Inflammatory macrophage treated with lipopolysaccharide for 1 hour (primary cell): Measurements from ENCODE around the gene FHL3.
"Not testable (repeated sequence)": the region's sequence is repeated elsewhere in the genome, so short reads cannot be mapped to it uniquely, and the experiment has no call there.

ENCODE experiments used
- DNase-seq, 2 donors: peaks; one replicate each; pipeline ENCODE4 v3.0.0-alpha.2; 2020 to 2022

The FHL3 gene

GRCh38 chr1:38032992-38033391 is 27.7 kb upstream of the FHL3 start:
- not testable (repeated sequence) for DNase-seq

GRCh38 chr1:38031513-38031866 is 26.2 kb upstream of the FHL3 start:
- DNase-seq, result peak in 1 of 2 donors; percentile 27

GRCh38 chr1:38030596-38031512 is 25.5 kb upstream of the FHL3 start:
- DNase-seq, result no peak

DNA sequence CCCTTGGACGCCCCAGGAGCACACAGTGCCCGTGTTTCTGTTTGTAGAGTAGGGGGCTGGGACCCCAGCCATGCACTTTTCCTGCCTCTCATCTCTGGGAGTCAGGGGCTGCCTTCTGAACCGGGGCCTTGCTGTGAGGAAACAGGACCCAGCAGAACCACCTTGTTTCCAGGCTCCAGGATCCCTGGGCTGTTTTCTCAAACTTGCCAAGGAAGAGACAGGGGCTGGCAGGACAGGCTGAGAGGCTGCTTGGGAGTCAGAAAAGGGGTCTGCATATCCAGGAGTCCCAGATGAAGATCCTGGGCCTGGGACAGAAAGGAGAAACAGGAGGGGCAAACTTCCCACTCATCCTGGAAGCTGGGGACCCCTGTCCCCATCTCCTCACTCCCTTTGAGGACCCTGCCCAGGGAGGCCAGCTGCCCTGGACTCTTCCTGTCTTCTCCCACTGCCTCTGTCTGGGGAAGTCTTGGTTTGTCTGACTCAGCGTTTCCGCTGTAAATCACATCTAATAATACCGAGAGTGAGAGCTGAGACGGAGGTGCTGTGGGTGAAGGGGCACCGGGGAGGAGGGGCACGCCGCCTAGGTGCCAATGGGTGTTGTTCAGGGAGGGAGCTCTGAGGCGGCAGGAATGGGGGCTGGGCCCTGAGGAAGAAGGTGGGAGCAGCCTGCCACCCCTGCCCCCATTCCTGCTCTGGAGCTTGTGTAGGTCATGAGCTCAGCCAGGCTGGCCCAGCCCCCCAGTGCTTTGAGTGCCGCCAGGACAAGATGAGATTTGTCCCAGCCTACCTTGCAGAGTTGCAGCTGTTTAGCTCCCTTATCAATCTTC is 24.6 kb upstream of the FHL3 start:
- peak; percentile 34 to 42 for DNase-seq

- no peak for DNase-seq
Observed at GRCh38 chr1:38029081-38029681, 23.9 kb upstream of the FHL3 start.

GRCh38 chr1:38028671-38029070 is 23.4 kb upstream of the FHL3 start:
- DNase-seq, result no peak

- no peak for DNase-seq
Observed at GRCh38 chr1:38028105-38028591, 22.8 kb upstream of the FHL3 start.

GRCh38 chr1:38027201-38028104 is 22.1 kb upstream of the FHL3 start:
- DNase-seq, result no peak

GRCh38 chr1:38026592-38027200 is 21.4 kb upstream of the FHL3 start:
- DNase-seq, result peak; percentile 41 to 54

GRCh38 chr1:38025664-38026063 is 20.4 kb upstream of the FHL3 start:
- DNase-seq, result no peak

DNA sequence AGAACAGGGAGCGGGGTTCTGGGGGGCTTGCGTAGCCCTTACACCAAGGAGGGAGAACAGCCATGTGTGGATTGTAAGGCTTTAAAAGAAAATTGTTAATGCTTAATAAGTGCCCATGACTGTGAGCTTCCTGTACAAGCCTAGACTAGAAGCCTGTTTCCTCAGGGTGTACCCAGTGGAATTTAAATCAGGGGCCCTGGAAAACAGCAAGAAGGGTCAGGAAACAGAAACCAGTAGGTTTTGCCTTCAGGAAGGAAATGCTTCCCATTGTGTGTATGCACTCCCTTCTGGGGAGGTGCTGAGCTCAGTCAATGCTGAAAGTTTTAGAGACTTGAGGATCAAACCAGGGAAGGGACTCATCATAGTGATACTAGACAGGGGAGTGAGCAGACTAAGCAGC is 19.9 kb upstream of the FHL3 start:
- no peak for DNase-seq

GRCh38 chr1:38022810-38023209 is 17.5 kb upstream of the FHL3 start:
- DNase-seq, result no peak

DNA sequence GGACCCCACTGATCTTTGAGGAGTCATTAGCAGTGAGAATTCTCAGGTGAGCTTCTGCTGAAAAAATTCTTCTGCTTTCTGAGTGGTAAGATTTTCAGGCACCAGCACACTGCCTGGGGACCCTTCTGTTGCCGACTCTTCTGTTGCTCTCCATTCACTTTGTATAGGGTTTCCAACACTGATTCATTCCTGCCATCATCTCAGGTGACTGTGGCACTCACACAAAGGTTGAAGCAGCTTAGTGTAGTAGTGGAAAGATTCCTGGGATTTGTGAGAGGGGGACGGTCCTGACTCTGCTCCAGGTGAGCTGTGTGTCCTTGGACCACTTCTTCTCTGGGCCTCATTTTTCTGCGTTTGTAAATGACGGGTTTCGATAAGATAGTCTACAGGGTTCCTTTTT is 16.7 kb upstream of the FHL3 start:
- DNase-seq, result no peak

GRCh38 chr1:38020396-38020795 is 15.1 kb upstream of the FHL3 start:
- DNase-seq, result no peak

DNA sequence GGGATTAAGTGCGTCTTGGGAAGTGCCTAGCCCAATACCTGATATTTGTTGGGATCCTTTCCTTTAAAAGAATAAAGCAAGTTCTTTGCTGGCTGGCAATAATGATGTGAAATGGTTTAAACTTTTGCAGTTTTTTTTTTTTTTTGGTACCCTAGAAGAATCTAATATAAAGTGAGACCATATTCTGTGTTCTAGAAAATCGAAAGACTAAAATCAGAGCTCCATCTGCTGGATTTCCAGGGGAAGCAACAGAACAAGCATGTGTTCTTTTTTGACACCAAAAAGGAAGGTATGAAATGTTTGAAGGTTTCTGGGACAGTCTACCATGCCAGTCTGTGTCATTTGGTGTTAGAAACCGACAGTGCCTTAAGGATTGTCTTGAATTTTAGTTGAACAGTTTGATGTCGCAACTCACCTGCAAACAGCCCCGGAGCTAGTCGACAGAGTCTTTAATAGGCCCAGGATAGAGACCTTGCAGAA is 13.6 kb upstream of the FHL3 start:
- DNase-seq, result peak in 1 of 2 donors; percentile 54

- DNase-seq, result no peak
Observed at GRCh38 chr1:38015978-38016725, 10.8 kb upstream of the FHL3 start.

GRCh38 chr1:38014724-38015424 is 9.6 kb upstream of the FHL3 start:
- DNase-seq, result no peak

DNA sequence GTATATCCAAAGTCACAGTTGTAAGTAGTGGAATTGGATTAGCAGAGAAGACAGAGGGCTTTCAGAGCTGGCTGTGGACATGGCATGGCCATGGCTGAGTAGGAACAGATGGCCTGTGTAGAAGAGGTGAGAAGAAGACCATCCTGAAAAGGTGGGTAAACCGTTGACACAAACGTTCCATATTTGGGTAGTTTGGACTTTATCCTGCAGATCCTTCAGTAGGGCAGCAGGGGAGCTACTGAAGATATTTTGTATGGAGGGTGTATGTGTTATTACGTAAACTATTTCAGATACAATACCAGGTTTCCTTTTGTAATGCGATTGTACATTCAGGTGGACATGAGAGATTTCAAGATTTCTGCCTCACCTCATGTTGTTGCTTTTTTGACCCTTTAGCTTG is 8.9 kb upstream of the FHL3 start:
- DNase-seq, result no peak

DNA sequence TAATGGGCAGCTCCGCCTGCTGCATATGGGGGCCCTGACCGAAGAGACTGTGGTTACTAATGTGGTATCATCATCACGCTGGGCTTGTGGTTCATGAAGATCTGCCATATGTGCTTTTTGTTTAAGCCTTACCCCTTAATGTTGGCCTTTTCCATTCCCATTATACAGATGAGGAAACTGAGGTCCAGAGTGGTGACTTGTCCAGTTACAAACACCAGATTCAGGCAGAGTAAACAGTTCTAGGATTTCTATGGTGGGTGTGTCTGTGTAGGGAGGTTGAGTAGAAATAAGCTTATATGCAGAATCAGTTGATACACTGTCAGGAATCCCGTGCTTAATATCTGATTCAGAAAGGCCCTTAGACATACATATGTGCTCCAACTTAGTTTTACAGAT is 7.9 kb upstream of the FHL3 start:
- DNase-seq, result no peak
